Epithelial cell of esophagus (primary cell): ENCODE data around the gene BBLN.

Source experiments
- DNase-seq: peaks from one replicate; pipeline ENCODE4 v3.0.0; 2010; ENCODE audit warnings: low read depth
- H3K4me3 ChIP-seq: 2 replicates; pipeline ENCODE4 v1.5.1; 2011; ENCODE audit warnings: mild to moderate bottlenecking, low read length, control low read depth
- TF ChIP-seq, protein P1 (sequence below): IDR thresholded peaks from 2 replicates; pipeline ENCODE4 v1.5.1; 2011; ENCODE audit warnings: low read depth, mild to moderate bottlenecking, low read length, control low read depth, inconsistent platforms; ENCODE audit not compliant: insufficient read depth; ENCODE audit errors: missing control alignments

Gene BBLN

DNA sequence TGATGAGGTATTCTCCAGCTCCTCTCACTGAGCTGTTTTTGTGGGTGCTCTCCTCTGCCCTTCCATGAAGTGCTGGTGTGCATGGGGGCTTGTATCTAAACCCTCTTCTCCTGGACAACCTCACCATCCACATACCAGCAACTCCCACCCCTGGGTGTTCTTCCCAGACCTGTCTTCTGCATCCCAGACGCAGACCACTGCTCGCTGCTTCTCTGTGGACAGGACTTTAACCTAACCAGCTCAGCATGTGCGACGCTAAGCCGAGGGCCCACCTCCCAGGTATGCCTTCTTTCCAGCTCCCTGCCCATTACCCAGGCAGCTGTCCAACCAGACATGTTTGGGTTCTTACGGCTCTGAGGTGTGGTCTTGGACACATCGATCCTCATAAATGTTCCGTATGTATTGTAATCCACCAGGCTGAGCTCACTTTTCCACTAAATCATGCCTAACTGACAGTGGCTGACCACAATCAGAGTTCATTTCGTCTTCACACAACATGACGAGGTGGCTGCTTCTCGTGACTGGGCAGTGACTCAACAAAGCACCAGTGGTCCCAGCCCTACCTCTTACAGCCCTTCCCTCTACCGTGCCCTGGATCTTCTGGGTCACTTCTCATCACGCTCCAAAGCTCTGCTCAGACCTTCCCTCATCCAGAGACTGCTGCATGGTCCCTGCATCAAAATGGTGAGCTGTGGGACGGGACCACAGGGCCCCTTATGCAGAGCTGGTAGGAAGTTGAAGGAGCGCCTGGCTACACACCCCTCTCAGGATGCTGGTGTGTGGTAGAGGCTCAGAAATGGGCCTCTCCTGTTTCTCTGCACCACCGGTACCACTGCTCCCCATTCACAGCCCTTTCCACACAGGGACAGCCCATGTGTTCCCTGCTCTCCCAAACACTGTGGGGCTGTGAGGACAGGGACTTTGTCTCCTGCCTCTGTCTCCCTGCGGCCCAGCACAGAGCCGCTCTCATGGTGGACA lies 23.0 kb upstream of the BBLN start:
- no peak overlapping the region for H3K4me3 ChIP-seq
- no peak for DNase-seq
- TF ChIP-seq, protein P1, sequence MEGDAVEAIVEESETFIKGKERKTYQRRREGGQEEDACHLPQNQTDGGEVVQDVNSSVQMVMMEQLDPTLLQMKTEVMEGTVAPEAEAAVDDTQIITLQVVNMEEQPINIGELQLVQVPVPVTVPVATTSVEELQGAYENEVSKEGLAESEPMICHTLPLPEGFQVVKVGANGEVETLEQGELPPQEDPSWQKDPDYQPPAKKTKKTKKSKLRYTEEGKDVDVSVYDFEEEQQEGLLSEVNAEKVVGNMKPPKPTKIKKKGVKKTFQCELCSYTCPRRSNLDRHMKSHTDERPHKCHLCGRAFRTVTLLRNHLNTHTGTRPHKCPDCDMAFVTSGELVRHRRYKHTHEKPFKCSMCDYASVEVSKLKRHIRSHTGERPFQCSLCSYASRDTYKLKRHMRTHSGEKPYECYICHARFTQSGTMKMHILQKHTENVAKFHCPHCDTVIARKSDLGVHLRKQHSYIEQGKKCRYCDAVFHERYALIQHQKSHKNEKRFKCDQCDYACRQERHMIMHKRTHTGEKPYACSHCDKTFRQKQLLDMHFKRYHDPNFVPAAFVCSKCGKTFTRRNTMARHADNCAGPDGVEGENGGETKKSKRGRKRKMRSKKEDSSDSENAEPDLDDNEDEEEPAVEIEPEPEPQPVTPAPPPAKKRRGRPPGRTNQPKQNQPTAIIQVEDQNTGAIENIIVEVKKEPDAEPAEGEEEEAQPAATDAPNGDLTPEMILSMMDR, result no peak

DNA sequence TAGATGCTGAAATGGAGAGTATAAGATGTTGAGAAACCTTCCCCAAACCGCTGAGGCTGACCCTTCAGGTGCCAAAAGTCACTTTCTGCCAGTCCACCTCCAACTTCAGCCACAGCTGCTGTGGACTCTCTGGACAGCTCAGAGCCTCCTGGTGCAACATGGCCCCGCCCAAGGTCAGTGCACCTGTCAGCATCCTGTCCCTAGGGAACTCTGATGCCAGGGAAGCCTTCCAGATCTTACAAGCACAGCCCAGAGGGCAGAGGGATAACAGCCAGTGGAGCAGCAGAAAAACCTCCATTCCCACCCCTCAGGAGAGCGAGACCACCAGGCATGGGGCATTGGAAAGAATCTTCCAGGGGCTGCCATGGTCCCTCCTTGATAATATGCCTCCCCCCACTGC lies 22.1 kb upstream of the BBLN start:
- DNase-seq, result no peak
- TF ChIP-seq, protein P1, result no peak

DNA sequence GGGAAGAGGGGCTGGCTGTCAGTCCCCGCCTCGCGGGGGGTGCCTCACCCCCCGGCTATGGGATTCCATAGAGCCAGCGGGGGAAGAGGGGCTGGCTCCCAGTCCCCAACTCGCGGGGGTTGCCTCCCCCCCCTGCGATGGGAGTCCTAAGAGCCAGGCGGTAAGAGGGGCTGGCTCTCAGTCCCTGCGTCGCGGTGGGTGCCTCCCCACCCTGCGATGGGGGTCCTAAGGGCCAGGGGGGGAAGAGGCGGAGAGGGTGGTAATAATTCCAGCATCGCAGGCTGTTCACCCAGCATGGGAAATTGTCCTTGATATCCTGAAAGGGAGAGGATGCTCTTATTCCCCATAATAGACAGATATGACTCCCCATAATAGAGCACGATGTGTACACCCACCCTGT lies 20.4 kb upstream of the BBLN start:
- DNase-seq, result no peak
- H3K4me3 ChIP-seq, result no peak overlapping the region
- TF ChIP-seq, protein P1, result no peak

More for the DNA sequence above, 22.1 kb upstream of the BBLN start:
- no peak overlapping the region for H3K4me3 ChIP-seq

DNA sequence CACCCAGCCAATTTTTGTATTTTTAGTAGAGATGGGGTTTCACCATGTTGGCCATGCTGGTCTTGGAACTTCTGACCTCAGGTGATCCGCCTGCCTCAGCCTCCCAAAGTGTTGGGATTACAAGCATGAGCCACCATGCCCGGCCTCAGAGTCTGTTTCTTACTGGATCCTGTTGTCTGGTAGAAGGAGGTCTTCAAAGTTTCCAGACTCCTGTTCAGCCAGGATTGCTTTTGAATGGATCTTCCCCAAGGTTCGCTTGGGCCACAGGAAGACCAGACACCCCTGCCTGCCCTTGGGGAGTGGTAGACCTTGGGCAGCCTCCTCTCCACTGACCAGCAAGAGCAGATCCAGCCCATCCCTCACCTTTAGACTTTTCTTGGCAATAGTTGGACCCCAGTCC lies 18.5 kb upstream of the BBLN start:
- H3K4me3 ChIP-seq, result no peak overlapping the region
- TF ChIP-seq, protein P1, result no peak
- no peak for DNase-seq

DNA sequence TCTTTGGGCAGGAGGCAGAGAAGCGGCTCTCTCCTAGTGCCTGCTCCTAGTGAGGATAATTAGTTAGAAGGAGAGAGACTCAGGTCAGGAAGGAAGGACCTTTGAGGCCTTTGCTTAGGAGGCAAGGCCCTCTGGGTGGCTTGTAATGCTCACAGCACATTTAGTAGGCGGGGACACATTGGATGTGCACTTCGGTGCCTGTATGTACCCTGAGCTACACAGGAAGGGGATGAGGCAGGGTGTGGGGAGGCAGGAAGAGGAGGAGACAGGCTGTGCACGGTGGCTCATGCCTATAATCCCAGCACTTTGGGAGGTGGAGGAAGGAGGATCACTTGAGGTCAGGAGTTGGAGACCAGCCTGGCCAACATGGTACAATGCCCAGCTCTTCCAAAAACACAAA lies 18.0 kb upstream of the BBLN start:
- DNase-seq, result no peak
- H3K4me3 ChIP-seq, result no peak overlapping the region
- TF ChIP-seq, protein P1, result no peak

GRCh38 chr9:128142596-128142995 lies 17.5 kb upstream of the BBLN start:
- no peak for DNase-seq
- TF ChIP-seq, protein P1, result no peak
- H3K4me3 ChIP-seq, result no peak overlapping the region
